ENCODE data around the gene ZNRF1.

Gene ZNRF1

DNA sequence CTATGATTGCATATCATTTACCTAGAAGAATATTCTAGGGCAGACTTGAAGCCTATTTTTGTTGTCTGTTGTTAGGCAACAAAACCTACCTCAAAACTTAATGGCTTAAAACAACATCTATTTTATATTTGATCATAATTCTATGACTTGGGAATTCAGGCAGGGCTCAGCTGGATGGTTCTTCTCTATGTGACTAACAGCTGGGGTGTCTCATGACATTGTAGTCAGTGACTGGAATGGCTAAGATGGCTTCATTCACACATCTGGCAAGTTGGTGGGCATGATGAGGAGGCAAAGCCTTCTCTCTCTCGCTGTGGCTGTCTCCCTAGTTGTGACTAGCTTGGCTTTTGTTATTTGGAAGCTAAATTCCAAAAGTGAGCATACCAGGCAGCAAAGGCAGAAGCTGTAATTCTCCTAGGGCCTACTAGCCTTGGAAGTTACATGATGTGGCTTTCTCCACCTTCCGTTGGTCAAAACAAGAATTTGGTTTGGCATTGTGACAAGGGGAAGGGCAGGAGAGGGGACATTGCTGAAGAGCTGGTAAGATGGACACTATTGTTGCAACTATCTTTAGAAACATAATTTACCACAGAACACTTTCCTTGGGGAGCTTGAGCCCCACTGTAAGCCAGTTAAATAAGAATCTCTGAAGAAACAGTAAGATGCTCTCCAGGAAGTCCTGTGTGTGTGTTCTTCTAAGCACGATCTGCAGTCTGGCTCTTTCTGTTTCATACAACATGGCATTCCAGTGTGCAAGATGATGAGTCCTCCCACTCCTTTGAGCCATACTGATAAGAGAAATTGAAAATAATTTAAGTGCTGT is 39.4 kb downstream of the ZNRF1 start:
- Histone ChIP-seq H3K27ac (peak overlapping the region; percentile 72), H3K27me3 (no peaks in the 10 kb centered on the region), H3K4me3 (ENCODE audit: low read depth in 1 of 2, low read length in 1 of 2) (no peak overlapping the region), H3K36me3 (no peaks in the 10 kb centered on the region), H3K4me1 (ENCODE audit: control insufficient read depth in 1 of 2, insufficient read depth in 1 of 2, low read depth in 1 of 2, low read length in 1 of 2) (peaks cover 48 to 66% of the 10 kb centered on the region in 2 experiments), H3K9me3 (no peaks in the 10 kb centered on the region)
- TF ChIP-seq, protein P1, sequence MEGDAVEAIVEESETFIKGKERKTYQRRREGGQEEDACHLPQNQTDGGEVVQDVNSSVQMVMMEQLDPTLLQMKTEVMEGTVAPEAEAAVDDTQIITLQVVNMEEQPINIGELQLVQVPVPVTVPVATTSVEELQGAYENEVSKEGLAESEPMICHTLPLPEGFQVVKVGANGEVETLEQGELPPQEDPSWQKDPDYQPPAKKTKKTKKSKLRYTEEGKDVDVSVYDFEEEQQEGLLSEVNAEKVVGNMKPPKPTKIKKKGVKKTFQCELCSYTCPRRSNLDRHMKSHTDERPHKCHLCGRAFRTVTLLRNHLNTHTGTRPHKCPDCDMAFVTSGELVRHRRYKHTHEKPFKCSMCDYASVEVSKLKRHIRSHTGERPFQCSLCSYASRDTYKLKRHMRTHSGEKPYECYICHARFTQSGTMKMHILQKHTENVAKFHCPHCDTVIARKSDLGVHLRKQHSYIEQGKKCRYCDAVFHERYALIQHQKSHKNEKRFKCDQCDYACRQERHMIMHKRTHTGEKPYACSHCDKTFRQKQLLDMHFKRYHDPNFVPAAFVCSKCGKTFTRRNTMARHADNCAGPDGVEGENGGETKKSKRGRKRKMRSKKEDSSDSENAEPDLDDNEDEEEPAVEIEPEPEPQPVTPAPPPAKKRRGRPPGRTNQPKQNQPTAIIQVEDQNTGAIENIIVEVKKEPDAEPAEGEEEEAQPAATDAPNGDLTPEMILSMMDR (IDR thresholded peaks at IDR 0.05): no peak

DNA sequence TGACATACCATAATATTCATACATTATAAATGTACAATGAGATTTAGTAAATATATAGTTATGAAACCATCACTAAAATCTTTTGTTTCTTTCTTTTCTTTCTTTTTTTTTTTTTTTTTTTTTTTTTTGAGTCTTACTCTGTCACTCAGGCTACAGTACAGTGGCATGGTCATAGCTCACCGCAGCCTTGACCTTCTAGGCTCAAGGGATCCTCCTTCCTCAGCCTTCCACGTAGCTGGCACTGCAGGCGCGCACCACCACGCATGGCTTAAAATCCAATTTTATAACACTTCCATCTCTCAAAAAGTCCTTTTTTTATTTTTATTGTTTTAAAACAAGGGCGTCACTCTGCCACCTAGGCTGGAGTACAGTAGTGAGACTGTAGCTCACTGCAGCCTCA is 41.1 kb downstream of the ZNRF1 start:
- Histone ChIP-seq H3K9me3 (no peaks in the 10 kb centered on the region), H3K36me3 (no peaks in the 10 kb centered on the region), H3K27ac (no peak overlapping the region), H3K27me3 (no peaks in the 10 kb centered on the region), H3K4me3 (ENCODE audit: low read depth in 1 of 2, low read length in 1 of 2) (no peak overlapping the region), H3K4me1 (ENCODE audit: control insufficient read depth in 1 of 2, insufficient read depth in 1 of 2, low read depth in 1 of 2, low read length in 1 of 2) (peaks cover 61 to 67% of the 10 kb centered on the region in 2 experiments)
- TF ChIP-seq, protein P1 (IDR thresholded peaks at IDR 0.05): no peak

DNA sequence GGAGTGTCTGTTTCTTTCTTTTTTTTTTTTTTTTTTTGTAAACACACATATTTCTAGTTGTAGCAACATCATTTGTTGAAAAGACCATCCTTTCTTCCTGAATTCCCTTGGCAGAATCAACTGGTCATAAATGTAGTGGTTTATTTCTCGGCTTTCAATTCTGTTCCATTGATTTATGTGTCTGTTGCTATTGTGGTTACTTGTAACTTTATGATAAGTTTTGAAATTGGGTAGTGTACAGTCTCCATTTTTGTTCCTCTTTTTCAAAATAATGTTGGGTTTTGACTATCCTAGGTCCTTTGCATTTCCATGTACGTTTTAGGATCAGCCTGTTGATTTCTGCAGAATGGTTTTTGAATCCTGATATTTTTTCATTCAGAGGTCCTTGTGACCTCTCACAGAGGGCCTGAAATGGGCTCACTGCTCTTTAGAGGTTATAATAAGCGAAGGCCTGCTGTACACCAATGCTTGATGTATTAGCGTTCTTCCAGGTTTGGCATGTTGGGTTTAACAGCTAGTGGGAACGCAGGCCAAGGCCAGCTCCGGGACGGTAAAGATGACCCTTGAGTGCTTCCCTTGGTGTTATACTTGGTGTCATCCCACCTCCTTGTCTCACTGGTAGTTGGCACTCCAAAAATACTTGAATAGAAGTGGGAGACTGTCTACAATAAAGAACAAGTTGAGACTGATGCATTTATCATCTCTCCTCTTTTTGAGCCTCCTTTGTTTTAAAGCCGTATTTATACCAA is 43.8 kb downstream of the ZNRF1 start:
- TF ChIP-seq, protein P1 (IDR thresholded peaks at IDR 0.05): no peak
- no peaks in the 10 kb centered on the region for H3K27me3 ChIP-seq
- no peak overlapping the region for H3K4me3 ChIP-seq (ENCODE audit: low read depth in 1 of 2, low read length in 1 of 2)
- peak overlapping the region; percentile 52 for H3K27ac ChIP-seq
- H3K36me3 ChIP-seq: no peaks in the 10 kb centered on the region
- H3K9me3 ChIP-seq: no peaks in the 10 kb centered on the region
- peaks cover 48 to 50% of the 10 kb centered on the region in 2 experiments for H3K4me1 ChIP-seq (ENCODE audit: control insufficient read depth in 1 of 2, insufficient read depth in 1 of 2, low read depth in 1 of 2, low read length in 1 of 2)

DNA sequence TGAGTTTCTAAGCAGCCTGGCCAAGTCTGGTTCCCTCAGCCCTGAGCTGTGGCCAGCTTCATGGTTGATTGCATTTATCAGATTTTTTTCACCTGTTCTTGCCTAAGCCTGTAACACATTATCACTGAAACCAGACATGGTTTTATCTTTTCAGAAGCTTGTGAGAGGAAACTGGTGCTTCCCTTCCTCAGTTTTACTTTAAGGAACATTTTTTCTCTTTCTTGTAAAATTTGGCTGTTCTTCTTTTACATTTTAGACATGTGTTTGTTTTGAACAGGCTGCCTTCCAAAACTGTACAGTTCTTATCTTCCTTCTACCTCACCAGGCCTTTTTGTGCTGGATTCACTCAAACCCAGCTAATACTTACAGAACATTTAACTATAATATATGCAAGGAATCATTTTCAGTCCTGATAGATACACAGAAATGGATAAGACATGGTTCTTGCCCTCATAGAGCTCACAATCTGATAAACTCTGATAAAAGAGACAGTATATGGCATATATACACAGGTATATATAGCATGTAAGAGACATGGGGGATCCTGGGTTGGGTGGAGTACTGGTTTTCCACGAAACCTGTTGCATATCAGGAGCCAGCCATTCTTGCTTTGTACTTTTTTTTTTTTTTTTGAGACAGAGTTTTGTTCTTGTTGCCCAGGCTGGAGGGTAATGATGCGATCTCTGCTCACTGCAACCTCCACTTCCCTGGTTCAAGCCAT is 44.5 kb downstream of the ZNRF1 start:
- H3K36me3 ChIP-seq: no peaks in the 10 kb centered on the region
- H3K4me1 ChIP-seq (ENCODE audit: control insufficient read depth in 1 of 2, insufficient read depth in 1 of 2, low read depth in 1 of 2, low read length in 1 of 2): peaks cover 41 to 42% of the 10 kb centered on the region in 2 experiments
- no peaks in the 10 kb centered on the region for H3K27me3 ChIP-seq
- peak overlapping the region; percentile 52 for H3K27ac ChIP-seq
- no peaks in the 10 kb centered on the region for H3K9me3 ChIP-seq
- TF ChIP-seq, protein P1 (IDR thresholded peaks at IDR 0.05): no peak
- no peak overlapping the region for H3K4me3 ChIP-seq (ENCODE audit: low read depth in 1 of 2, low read length in 1 of 2)

DNA sequence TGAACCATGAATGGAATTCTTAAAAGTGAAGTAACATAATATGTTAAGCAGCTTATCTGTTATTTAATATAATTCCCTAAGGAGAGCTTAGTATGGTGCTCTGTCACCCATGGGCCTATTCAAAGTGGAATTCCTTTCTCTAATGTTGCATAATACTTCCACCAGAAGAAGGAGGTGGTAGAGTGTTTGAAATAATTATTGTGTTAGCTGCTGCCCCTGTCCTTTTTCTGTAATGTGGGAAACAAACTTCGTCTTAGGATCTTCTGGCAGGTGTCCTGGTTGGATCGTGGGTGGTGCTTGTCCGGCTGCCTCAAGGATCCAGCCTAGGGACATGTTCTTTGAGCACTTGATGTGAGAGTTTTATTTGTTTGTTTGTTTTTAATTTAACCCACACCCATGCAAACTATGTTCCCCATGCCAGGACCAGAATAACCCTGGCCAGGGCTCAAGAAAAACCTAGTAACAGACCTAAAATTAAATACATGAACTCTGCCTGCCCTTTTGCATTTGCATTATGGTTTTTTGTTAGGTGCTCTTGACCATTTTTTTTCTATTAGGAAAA is 46.1 kb downstream of the ZNRF1 start:
- H3K27ac ChIP-seq: no peak overlapping the region
- peaks cover 27 to 29% of the 10 kb centered on the region in 2 experiments for H3K4me1 ChIP-seq (ENCODE audit: control insufficient read depth in 1 of 2, insufficient read depth in 1 of 2, low read depth in 1 of 2, low read length in 1 of 2)

More for the DNA sequence above, 46.1 kb downstream of the ZNRF1 start:
- Histone ChIP-seq H3K4me3 (ENCODE audit: low read depth in 1 of 2, low read length in 1 of 2) (no peak overlapping the region), H3K9me3 (no peaks in the 10 kb centered on the region), H3K36me3 (no peaks in the 10 kb centered on the region), H3K27me3 (no peaks in the 10 kb centered on the region)
- TF ChIP-seq, protein P1 (IDR thresholded peaks at IDR 0.05): no peak
